Measurements from ENCODE around the gene SNX18. TPM values are rescaled to one million over a fixed set of nuclear protein-coding genes. Genes with fewer than 3 reads are reported as not detected.
"Not testable (repeated sequence)": the region's sequence is repeated elsewhere in the genome, so short reads cannot be mapped to it uniquely, and the experiment has no call there.

The SNX18 gene
- total RNA-seq, 1 donor from 2014 or later: 32.5 TPM

DNA sequence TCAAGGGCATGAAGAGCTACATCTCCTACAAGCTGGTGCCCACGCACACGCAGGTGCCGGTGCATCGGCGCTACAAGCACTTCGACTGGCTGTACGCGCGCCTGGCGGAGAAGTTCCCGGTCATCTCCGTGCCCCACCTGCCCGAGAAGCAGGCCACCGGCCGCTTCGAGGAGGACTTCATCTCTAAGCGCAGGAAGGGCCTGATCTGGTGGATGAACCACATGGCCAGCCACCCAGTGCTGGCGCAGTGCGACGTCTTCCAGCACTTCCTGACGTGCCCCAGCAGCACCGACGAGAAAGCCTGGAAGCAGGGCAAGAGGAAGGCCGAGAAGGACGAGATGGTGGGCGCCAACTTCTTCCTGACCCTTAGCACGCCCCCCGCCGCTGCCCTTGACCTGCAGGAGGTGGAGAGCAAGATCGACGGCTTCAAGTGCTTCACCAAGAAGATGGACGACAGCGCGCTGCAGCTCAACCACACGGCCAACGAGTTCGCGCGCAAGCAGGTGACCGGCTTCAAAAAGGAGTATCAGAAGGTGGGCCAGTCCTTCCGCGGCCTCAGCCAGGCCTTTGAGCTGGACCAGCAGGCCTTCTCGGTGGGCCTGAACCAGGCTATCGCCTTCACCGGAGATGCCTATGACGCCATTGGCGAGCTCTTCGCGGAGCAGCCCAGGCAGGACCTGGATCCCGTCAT is 1.4 kb downstream of the SNX18 start:
- DNase-seq (ENCODE audit: low spot score): no peak

DNA sequence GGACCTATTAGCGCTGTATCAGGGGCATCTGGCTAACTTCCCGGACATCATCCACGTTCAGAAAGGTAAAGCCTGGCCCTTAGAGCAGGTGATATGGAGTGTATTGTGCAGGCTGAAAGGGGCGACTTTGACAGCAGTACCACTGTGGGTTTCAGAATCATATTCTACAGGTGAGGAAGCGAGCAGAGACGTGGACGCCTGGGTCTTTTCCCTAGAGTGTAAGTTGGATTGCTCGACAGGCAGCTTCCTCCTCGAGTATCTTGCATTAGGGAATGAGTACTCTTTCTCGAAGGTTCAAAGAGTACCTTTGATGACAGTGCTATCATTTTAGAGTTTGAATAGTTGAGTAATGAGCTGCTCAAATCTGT is 1.9 kb downstream of the SNX18 start:
- no peak for DNase-seq (ENCODE audit: low spot score)

DNA sequence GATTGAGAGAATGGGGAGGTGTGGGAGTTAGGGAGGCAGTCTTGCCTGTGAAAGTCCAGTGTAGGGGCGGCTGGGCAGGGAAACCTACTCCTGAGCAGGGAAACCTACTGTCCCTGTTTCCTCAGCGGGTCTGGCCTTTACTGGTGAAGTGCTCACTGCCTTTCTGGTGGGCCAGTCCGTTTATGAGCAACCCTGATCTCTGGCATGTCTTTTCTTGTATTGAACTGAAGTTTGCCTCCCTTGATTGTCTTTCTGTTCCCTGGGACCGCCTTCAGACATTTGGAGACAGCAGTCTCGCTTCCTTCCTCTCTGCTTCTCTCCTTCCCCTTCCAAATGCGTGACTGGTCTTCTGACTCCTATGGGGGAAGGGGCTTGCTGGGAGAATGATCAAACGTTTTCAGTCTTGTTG is 2.9 kb downstream of the SNX18 start:
- peak; percentile 64 for DNase-seq (ENCODE audit: low spot score)

DNA sequence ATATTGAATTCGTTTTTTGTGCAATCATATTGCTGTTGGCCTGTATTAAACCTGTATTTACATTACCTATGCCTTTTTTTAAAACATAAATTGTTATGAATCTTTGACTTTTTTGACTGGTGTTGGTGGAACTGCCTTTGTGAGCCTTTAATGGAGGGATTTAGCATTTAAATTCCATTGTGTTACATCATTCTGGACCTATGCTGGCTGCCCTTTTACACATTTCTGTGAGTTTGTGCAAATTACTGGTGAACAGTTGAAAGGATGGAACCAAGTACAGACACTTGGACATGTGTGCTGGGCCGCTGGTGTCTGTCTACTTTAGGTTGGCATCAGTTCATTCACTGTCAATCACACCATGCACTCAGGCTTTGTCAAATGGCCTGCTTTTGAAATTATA is 3.4 kb downstream of the SNX18 start:
- peak; percentile 40 for DNase-seq (ENCODE audit: low spot score)

DNA sequence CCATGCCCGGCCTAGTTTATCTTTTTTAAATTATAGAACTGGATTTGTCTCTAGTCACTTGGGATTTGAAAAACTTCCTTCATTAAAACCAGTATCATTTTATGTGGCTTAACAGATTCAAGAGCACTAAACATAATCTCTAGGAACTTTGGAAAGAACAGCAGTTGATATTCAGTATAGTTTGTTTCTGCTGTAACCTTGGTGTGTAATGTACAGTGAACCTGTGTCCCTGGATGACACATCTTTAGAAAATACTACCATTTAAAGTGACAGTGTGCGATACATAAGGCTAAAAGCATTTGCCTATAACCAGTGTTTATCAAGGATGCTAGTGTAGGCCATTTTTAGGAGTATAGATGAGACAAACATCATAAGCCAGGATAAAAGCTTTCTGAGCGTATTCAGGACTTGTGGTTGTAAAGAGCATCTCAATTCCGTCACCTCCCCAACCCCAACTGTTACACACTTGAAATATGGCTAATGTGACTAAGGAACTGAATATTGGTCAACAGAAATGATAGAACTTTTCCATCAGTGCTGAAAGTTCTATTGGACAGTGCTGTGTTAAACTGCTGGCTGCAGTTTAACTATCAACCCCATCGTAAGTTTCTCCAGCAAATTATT is 4.4 kb downstream of the SNX18 start:
- DNase-seq (ENCODE audit: low spot score): no peak

DNA sequence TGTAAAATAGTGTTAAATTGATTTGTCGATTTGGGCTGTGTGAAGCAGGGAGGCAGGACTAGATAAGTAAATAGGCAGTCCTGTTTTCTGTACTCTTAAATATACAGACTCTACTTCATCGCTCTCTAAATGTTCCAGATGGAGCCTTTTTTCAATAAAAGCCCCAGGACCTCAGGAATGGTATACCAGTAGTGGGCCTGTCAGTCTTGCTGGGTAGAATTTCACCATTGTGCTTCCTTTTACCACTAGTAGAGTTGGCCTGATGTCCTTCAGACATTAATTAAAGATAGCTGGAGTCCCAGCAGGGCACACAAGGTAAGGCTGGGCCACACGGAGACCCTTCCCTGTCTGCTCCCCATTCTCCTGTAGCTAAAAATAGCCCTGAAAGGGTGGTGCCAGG is 6.0 kb downstream of the SNX18 start:
- no peak for DNase-seq (ENCODE audit: low spot score)

DNA sequence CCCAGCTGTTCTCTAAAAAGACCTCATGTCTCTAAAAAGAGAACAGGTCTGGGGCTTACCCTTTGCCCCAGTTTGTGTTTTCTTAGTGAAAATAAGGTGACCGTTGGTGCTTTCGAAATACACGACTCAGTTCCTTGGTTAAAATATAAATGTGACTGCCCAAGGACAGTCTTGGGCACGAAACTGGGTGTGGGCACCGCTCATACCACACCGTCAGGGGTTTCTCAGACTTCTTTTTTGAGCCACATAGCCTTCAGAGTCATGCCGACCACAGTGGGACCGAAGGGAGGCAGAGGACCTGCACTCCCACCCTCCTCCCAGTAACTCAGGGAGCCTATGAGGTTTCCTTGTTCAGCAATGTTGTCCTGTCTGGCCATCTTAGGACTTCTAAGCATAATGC is 6.5 kb downstream of the SNX18 start:
- DNase-seq (ENCODE audit: low spot score): no peak

DNA sequence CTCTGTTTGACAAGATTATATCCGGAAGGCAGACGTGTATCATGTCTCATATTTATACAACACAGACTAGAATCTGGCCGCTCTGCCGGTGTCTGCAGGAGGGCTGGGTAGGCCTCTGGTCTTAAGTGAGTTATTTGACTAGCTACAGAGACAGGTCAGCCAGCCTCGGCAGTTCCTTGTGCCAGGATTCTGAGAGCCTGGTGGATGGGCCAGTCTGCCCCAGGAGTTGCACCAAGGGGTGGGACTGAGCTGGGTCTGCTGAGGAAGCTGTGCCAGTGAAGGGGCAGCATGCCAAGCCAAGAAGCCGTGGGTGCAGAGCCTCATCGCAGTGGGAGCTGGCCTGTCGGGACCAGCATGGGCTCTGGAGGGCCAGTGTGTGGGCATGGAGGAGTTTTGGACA is 7.1 kb downstream of the SNX18 start:
- no peak for DNase-seq (ENCODE audit: low spot score)

DNA sequence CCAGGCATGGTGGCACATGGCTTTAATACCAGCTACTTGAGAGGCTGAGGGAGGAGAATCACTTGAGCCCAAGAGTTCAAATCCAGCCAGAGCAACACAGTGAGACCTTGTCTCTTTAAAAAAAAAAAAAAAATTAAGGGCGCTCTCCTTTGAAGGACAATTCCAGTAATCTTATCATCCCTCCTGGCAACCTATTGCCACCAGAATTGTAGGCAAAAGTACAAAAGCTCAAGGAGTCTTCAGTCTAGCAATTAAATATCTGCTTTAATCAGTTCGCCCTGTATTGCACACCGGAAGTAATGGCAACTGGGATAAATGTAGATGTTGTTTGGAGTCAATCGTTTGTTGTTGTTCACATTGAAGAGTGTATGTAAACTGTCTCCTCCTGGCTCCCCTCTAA is 7.7 kb downstream of the SNX18 start:
- DNase-seq (ENCODE audit: low spot score): no peak

DNA sequence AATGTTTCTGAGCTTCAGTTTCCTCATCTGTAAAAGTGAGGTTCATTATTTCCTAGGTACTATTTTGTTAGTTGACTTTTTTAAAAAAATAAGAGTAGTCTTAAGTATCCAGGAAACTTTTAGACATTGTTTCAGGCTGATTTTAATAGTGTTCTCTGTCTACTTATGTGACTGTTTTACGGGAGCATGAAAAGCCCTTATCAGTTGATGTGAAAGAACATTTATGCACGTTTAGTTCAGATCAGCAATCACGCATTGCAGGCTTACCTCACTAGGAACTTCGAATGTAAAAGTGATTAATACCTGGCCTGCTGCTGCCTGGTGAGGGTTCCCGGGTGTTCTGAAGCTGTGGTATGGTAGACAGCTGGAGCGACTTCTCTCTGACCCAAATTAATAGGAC is 8.1 kb downstream of the SNX18 start:
- DNase-seq (ENCODE audit: low spot score): no peak

DNA sequence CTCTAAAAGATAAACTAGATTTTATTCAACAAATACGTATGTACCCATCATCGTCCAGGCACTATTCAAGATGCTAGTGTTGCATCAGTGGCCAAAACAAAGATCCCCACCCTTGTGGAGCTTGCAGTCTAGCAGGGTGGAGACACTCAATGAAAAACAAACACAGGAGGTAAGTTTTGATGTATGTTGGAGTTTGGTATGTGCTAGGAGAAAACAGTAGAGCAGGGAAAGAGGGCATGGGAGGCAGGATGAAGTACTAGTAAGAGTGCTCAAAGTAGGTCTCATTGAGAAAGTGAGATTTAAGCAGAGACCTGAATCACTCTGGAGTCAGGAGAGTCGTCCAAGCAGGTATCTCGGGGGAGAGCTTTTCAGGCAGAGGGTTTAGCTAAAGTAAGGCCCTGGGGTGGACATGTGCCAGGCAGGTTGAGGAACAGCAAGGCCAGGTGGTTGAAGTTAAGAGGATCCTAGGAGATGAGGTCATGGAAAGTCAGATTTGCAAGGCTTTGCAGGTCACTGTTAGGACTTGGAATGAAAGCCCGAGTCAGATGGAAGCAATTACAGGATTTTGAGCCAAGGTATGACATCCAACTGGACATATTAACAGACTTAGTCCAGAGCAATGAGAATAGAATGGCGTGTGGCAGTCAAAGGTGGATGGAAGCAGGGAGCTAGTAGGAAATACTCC is 9.2 kb downstream of the SNX18 start:
- no peak for DNase-seq (ENCODE audit: low spot score)

DNA sequence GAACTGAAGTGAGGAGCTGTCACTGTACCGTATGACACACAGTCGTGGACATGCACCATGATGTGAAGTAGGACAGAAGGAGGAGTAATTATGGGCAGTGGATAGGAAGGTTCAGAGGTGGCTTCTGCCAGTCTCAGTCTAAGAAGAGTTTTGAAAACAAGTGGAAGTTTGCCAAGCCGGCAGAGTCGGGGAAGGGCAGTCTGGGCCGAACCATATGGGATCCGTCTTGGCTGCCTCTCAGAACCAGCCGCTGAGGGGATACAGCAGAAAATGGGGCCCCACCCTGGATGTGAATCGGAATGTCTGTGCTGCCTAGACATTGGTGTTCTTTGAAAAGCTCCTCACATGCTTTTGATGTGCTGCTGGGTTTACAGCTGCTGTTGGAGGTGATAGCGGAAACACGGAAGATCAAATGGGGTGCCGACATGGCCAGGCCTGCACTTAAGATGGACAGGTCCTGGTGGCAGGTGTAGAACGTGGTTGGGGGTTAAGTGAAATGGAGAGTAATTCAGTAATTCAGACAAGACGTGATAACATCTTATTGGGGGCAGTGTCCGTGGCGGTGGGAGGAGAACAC is 11.2 kb downstream of the SNX18 start:
- no peak for DNase-seq (ENCODE audit: low spot score)

DNA sequence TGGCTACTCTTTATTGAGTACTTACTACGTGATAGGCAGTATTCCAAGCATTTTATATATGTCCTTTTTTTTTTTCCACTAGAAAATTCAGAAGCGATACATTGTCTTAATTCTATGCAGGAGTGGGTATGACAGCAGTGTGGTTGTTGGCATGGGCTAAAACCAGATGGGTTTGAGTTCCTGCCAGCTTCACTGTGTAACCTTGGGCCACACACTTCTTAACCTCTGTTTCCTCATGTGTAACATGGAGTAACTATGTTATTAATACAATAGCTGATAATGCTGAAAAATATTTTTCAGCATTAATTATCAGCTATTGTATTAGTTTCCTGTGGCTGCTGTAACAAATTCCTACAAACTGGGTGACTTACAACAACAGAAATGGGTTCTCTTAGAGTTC is 12.0 kb downstream of the SNX18 start:
- DNase-seq (ENCODE audit: low spot score): no peak

DNA sequence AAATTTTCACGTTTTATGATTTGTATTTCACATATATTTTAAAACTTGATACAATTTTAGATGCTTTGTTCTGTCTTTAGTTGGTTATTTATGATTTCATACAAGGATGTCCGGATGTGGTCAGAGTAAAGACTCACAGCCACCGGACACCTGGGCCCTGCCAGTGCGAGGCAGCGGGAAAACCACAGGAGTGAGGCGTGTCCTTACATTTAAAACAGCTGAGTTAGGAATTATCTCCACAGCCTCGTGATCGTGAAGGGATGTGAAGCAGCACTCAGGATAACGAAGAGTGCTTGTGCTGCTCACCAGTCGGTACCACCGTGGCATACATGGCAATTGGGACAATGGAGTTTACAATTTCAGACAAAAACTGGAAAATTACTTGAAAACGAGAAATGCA is 14.0 kb downstream of the SNX18 start:
- no peak for DNase-seq (ENCODE audit: low spot score)

DNA sequence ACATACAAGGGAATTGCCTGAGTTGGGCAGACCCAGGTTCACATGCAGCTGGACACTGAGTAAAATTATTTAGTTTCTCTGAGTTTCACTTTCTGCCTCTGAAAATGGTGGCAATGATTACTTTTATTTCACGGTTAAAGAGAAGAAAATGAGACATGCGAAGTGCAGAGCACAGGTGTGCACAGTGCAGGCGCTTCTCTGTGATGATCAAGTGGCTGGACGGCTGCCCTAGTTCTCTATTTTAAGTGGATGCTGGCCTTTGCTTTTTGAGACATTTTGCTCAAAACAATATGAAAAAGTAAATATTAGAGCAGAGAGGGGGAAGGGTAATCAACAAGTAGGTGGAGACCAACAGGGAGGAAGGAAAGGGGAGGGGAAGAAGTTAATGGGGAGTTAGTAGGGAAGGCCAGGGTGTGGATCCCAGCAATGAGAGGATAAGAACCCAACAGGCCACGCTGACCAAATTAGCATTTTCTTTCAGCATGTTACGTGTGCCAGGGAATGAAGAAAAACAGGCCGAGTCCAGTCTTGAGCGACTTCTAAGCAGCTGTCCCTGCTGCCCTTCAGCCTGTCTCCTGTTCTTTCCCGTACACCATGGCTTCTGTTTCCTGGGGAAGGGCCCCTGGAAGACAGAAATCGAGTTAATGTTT is 16.1 kb downstream of the SNX18 start:
- peak; percentile 70 for DNase-seq (ENCODE audit: low spot score)

DNA sequence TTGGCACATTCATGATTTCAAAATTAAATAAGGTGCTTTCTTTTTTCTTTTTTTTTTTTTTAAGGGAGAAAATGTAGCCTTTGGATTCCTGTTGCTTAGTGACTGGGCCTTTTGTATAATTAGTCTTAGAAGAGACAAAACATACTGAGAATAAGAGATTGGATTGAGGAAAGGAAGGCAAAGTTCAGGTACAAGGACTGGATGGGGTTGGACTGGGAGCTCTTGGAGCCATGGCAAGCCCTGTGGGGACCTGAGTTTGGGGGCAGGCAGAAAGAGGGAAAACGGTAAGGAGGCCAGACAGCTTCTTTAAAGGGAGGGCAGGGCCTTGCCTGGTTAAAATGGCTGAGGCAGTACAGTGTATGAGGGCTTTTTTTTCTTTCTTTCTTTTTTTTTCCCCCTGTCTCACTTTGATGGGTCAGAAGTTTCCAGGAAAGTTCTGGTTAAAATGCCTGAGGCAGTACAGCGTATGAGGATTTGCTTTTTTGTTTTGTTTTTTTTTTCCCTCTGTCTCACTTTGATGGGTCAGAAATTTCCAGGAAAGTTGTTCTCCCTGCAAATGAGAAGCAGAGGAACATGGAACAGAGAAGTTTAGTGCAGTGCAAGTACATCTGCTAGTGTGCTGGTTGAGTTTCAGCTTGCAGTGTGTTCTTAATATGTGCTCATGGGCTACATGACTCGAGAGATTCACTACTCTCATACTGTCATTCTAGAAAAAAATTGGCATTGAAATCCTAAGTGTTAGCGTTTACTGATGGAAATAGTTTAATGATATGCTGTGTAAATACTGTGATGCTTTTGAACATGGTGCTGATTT is 16.8 kb downstream of the SNX18 start:
- no peak for DNase-seq (ENCODE audit: low spot score)

DNA sequence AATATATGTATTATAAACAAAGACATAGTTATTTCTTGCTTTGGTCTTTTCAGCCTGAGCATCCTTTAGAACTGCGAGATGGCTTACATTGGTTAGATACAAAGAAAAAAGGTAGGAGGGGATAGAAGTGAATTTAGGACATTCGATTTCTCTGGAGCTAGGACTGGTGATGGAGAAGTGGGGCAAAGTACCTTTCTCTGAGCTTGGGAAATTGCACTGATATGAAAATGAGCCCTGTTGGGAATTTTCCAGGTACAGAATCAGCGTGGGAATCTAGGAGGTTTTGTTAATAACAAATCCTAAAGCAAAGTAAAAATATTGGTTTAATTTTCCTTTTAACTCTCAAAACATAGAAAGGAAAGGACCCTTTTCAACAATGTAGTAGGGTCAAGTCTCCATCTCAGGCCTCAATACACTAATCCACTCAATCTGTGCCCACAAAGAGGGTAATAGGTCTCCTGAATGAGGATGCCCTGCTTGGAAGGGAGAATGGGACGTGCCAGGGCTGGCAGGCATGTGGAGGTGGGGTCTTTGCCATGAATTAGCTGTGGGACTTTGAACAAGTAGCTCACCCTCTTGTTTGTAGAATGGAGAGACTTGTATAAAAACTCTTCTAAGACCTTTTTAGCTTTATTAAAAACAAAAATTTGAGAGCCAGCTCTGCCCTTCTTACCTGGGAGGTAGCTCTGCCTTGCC is 17.7 kb downstream of the SNX18 start:
- no peak for DNase-seq (ENCODE audit: low spot score)

DNA sequence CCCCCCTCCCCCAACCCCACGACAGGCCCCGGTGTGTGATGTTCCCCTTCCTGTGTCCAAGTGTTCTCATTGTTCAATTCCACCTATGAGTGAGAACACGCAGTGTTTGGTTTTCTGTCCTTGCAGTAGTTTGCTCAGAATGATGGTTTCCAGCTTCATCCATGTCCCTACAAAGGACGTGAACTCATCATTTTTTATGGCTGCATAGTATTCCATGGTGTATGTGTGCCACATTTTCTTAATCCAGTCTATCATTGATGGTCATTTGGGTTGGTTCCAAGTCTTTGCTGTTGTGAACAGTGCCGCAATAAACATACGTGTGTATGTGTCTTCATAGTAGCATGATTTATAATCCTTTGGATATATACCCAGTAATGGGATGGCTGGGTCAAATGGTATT is 18.8 kb downstream of the SNX18 start:
- DNase-seq (ENCODE audit: low spot score): not testable (repeated sequence)

DNA sequence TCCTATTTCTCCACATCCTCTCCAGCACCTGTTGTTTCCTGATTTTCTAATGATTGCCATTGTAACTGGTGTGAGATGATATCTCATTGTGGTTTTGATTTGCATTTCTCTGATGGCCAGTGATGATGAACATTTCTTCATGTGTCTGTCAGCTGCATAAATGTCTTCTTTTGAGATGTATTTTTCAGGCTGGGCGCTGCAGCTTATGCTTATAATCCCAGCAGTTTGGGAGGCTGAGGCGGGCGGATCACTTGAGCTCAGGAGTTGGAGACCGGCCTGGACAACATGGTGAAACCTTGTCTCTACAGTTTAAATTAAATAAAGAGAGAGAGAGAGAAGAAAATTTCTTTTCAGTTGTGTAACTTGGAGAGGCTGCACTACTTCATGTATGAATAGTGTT is 19.3 kb downstream of the SNX18 start:
- DNase-seq (ENCODE audit: low spot score): not testable (repeated sequence)

DNA sequence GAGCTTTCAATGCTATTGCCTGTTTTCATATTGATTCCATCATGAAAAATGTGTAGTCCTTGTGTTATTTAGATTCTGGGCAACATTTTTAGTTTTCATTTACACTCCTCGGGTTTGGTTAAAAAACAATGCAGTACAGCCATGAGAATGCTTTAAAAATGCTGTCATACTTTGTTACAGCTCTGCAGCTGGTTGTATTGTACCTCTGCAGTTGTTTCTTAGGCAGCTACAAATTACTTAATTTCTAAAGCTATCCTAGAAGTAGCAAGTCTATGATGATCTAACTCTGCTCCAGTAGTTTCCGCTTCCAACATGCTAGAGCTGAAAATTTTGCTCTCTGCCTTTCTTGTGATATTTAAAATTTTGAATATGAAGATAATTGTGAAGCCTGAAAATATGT is 20.2 kb downstream of the SNX18 start:
- DNase-seq (ENCODE audit: low spot score): no peak

DNA sequence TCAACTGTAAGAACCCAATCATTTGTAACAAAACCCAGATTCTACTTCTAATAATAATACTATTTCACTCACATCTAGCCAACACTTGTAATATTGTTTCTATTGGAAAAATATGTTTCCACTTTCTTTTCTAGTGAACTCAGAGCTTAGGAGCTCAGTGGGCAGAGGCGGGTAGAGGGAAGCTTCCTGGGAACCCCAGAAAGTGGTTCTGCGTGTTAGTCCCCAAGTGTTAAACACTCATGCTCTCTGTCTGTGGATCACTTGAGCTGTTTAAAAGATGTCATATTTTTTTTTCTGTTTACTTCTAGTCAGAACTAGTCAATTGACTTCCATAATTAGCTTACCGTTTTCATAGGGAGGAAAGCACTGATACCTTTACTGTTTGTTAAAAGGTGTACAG is 20.6 kb downstream of the SNX18 start:
- no peak for DNase-seq (ENCODE audit: low spot score)
